Umbilical cord (tissue), 2 donors: ENCODE data around the gene PGAP6. TPM values are rescaled to one million over a fixed set of nuclear protein-coding genes. Genes with fewer than 3 reads are reported as not detected.
"Not testable (repeated sequence)": the region's sequence is repeated elsewhere in the genome, so short reads cannot be mapped to it uniquely, and the experiment has no call there.

Experiments
- DNase-seq: peaks from one replicate; pipeline ENCODE4 v3.0.0-alpha.2; 2015; ENCODE audit warnings: low spot score
- total RNA-seq: library from RNA; depleted of rRNA; stranded (reverse); fragments of >200 nt; gene quantifications from one replicate; pipeline ENCODE4 v1.2.3, GENCODE V29; 2014; ENCODE audit warnings: low replicate concordance; ENCODE audit not compliant: insufficient read depth

The PGAP6 gene
- total RNA-seq, 1 donor from 2014 or later: 31.8 TPM

GRCh38 chr16:351804-352520, 29.8 kb downstream of the PGAP6 start:
- DNase-seq: no peak

DNA sequence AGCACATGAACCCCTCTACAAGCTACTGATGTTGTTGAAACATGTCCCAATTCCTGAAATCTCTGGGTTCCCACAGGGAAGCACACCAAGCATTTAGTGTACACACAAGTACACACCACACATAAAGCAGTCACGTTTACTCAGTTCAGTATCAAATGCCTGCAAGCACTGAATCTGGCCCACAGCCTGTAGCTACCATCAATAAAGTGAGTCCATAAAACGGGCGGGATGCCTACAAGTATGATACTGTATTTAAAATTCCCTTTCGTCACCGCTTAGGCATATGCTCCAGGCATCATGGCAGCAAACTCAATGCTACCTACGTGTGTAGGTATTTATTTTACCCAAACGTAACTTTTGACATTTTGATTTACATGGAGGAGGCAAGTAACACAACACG, 31.6 kb downstream of the PGAP6 start:
- no peak for DNase-seq

DNA sequence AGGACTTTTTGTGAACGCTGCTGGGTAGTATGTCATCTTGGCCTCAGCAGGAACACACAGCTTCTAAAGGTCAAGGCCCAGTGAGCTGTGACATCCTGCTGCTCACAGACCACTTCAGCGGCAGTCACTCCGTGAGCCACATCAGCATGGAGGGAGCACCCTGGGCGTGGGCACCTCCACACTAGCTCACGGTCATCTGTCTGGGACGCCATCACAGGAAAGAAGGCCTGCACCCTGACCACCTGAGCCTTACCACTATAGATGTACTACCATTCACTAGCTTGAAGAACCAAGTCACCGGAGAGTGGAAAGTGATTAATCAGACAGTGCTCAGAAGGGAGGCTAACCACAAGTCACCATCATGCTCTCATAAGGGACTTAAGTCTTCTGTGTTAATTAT, 32.6 kb downstream of the PGAP6 start:
- DNase-seq: no peak

DNA sequence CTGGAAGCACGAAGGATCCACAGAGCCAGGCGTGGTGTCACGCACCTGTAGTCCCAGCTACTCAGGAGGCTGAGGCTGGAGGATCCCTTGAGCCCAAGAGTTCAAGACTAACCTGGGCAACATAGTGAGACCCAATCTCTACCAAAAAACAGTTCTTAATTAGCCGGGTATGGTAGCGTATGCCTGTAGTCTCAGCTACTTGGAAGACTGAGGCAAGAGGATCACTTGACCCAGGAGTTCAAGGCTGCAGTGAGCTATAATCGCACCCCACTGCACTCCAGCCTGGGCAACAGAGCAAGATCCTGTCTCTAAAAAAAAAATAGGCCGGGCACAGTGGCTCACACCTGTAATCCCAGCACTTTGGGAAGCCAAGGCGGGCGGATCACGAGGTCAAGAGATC, 33.3 kb downstream of the PGAP6 start:
- DNase-seq: not testable (repeated sequence)

DNA sequence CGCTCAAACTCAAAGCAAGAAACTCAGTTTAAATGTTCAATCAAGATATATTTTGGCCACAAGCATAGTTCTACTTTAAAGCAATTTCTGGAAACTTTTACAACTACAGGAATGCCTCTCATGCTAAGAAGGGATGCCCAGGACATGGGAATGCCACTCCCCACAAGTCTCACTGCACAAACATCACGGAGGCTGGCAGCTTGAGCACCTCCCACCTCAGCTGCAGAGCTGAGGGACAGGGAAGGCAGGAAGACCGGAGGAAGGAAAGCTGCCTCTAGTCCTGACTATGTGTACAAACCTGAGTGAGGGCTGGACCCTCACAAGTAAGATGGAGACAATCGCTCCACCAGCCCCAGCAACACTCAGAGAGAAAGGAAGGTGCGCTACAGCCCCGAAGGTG, 34.6 kb downstream of the PGAP6 start:
- no peak for DNase-seq

GRCh38 chr16:346587-346986, 35.2 kb downstream of the PGAP6 start:
- DNase-seq: no peak

DNA sequence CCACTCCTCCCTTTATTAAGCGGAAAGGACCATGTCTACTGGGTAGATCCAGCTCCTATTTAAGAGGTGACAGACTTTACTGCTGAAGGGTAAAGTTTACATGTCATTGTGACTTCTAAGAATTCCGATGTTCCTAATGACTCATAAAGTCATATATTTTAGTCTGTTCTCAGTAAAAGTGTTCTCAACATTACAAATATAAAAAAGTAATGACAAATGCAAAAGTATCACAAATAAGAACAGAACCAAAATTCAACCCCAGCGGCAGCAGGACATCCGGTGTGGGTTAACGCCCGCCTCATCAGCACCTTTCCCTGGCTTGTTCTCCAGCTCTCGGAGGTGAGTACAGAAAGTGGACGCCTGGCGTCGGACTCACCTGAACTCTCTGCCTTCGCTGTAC, 36.0 kb downstream of the PGAP6 start:
- DNase-seq: no peak

DNA sequence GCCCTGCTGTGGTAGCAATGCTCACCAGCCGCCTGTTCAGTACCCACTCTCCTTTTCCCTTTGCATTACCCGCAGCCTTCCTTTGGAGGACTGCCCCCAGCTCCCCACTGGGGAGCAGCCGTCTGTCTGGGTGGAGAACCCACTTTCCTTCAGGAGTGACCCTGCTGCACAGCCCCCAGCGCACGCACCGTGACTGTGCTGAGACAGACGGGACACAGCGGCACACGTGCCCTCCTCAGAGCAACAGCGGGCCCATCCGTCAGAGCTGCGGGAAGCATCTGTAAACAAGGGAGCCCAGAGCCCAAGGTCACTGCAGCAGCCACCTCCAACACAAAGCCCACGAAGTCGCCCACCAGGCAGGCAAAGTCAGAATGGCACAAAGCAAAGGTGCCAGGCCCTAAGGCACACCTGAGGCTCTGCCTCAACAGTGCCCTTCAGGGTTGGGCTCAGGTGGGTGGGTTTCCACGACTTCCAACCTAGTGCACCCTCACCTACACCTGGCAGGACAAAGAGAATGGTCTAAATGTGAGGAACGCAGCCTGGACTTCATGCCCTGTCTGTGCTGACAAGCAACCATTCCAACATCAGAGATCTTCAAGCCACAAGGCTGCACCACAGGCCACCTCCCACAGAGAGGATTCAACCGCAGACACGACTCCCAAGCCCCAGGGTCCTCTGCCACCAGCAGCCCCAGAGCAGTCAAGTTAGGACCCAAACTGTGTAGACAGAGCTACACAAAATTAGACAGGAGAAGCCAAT, 39.1 kb downstream of the PGAP6 start:
- DNase-seq: no peak

DNA sequence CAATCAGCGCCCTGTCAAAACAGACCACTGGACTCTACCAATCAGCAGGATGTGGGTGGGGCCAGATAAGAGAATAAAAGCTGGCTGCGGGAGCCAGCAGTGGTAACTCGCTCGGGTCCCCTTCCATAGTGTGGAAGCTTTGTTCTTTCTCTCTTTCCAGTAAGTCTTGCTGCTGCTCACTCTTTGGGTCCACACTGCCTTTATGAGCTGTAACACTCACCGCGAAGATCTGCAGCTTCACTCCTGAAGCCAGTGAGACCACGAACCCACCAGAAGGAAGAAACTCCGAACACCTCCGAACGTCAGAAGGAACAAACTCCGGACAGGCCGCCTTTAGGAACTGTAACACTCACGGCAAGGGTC, 39.8 kb downstream of the PGAP6 start:
- not testable (repeated sequence) for DNase-seq

DNA sequence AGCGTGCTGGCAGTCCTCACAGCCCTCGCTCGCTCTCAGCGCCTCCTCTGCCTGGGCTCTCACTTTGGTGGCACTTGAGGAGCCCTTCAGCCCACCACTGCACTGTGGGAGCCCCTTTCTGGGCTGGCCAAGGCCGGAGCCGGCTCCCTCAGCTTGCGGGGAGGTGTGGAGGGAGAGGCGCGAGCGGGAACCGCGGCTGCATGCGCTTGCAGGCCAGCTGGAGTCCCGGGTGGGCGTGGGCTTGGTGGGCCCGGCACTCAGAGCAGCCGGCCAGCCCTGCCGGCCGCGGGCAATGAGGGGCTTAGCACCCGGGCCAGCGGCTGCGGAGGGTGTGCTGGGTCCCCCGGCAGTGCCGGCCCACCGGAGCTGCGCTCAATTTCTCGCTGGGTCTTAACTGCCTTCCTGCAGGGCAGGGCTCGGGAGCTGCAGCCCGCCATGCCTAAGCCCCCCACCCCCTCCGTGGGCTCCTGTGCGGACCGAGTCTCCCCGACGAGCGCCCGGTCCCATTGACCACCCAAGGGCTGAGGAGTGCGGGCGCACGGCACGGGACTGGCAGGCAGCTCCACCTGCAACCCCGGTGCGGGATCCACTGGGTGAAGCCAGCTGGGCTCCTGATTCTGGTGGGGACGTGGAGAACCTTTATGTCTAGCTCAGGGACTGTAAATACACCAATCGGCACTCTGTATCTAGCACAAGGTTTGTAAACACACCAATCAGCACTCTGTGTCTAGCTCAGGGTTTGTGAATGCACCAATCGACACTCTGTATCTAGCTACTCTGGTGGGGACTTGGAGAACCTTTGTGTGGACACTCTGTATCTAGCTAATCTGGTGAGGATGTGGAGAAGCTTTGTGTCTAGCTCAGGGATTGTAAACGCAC, 40.4 kb downstream of the PGAP6 start:
- DNase-seq: not testable (repeated sequence)

DNA sequence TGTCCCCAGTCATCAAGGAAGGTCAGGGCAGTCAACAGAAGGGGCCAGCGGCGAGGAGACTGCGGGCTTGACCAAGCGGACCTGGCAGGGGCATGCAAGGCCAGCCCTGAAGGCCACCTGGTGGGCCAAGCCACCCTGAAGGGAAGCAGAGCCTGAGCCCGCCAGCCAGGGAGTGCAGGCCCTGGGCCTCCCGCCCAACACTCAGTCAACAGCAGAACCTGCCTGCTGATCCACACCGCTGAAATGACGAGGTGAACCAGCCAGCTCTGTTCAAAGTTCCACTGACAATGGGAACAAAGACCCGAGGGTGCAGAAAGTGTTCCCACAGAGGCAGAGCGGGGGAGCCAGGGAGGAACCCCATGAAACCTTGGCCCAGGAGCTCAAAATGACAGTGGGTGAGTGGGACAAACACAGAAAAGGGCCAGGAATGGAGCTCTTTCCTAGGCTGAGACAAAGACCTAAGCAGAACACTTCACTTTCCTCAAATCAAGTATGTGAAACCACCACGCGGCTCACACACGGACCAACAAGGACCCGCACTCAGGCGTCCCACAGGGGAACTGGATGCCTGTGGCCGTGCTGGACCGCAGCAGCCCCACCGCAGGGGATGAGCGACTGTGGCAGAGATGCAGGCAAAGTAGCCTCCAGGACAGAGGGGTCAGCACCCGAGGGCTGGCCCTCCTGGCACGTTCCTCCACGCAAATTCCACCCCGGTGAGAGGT, 41.2 kb downstream of the PGAP6 start:
- DNase-seq: no peak

DNA sequence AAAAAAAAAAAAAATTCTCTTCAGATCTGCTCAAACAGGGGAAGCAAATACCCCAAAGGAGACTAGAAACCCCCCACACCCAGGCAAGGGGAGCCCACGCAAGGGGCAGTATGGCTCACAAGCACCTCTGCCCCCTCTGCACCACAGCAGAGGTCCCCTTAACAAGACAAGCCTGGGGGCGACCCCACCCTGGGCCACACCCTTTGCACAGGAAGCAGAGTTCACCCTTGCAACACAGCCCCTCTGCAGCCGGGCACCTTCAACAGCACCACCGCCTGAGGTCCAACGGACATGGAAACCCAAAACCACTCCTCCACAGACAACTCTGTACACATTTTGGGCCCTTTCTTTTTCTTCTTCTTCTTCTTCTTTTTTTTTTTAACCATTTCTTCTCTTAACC, 42.1 kb downstream of the PGAP6 start:
- no peak for DNase-seq

GRCh38 chr16:337975-338575, 43.7 kb downstream of the PGAP6 start:
- DNase-seq: no peak

GRCh38 chr16:337437-337836, 44.3 kb downstream of the PGAP6 start:
- no peak for DNase-seq

- DNase-seq: no peak
Observed at GRCh38 chr16:336269-336668, 45.5 kb downstream of the PGAP6 start.

GRCh38 chr16:334861-335632, 46.7 kb downstream of the PGAP6 start:
- DNase-seq: not testable (repeated sequence)

DNA sequence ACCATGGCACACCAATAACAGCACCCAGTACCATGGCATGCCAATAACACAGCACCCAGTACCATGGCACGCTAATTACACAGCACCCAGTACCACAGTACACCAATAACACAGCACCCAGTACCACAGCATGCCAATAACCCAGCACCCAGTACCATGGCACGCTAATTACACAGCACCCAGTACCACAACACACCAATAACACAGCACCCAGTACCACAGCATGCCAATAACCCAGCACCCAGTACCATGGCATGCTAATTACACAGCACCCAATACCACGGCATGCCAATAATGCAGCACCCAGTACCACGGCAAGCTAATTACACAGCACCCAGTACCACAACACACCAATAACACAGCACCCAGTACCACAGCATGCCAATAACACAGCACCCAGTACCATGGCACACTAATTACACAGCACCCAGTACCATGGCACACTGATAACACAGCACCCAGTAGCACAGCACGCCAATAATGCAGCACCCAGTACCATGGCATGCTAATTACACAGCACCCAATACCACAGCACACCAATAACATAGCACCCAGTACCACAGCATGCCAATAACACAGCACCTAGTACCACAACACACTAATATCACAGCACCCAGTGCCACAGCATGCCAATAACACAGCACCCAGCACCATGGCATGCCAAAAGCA, 47.5 kb downstream of the PGAP6 start:
- DNase-seq: not testable (repeated sequence)

- DNase-seq: peak; percentile 23
Observed at GRCh38 chr16:333406-334094, 48.2 kb downstream of the PGAP6 start.

DNA sequence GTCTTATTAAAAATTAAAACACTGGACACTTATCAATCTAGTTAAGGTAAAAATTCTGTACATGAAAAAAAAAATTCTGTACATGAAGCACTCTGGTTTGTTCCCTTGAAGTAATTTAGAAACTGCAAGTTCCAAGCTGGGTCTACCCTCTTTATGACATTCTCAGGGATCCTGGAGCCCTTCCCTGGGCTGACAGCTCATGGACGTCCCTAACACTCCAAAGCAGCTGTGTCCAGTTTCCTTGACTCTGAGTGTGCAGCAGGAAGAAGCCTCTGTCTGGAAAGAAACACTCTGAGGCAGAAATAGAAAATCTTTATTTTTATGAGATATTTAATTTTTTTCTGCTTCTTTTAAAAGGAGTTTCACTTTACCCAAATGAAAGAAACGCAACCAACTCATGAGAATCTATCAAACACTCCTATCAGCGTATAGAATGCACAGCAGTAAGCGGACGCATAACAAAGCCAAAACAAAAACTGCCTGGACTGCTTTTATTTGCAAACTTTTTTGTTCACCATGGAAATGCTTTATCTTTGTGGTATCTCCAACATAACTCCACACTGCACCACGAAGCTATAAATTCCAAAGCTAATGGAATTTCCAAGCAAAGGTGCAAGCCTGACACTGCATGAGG, 50.5 kb downstream of the PGAP6 start:
- peak; percentile 70 for DNase-seq
